C4-2B (cell line): ENCODE results near the gene DSC2.

Experiments used
- H3K27ac ChIP-seq: fragments of 450-650 bp; 2 replicates; pipeline ENCODE4 v1.5.1; 2017
- ZFX ChIP-seq: fragments of 450-650 bp; IDR thresholded peaks from 2 replicates; pipeline ENCODE4 v1.6.1; 2017
- TF ChIP-seq, protein P1 (sequence below): fragments of 450-650 bp; conservative IDR thresholded peaks from 2 replicates; pipeline ENCODE4 v1.5.1; 2017; ENCODE audit warnings: mild to moderate bottlenecking

The DSC2 gene

DNA sequence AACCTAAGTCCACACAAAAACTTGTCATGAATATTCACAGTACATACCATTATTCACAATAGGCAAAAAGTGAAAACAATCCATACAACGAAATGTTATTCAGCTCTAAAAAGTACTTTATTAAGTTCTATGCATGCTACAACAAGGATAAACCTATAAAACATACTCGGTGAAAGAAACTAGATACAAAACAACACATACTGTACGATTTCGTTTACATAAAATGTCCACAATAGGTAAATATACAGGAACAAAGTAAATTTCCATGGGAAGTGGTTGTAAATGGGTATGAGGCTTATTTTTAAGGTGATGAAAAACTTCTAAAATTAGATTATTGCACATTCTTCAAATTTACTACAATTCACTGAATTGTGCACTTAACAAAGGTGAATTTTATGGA lies 67.7 kb downstream of the DSC2 start:
- no peak overlapping the region for H3K27ac ChIP-seq
- no peak for TF ChIP-seq ZFX
- TF ChIP-seq, protein P1, sequence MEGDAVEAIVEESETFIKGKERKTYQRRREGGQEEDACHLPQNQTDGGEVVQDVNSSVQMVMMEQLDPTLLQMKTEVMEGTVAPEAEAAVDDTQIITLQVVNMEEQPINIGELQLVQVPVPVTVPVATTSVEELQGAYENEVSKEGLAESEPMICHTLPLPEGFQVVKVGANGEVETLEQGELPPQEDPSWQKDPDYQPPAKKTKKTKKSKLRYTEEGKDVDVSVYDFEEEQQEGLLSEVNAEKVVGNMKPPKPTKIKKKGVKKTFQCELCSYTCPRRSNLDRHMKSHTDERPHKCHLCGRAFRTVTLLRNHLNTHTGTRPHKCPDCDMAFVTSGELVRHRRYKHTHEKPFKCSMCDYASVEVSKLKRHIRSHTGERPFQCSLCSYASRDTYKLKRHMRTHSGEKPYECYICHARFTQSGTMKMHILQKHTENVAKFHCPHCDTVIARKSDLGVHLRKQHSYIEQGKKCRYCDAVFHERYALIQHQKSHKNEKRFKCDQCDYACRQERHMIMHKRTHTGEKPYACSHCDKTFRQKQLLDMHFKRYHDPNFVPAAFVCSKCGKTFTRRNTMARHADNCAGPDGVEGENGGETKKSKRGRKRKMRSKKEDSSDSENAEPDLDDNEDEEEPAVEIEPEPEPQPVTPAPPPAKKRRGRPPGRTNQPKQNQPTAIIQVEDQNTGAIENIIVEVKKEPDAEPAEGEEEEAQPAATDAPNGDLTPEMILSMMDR = no peak

DNA sequence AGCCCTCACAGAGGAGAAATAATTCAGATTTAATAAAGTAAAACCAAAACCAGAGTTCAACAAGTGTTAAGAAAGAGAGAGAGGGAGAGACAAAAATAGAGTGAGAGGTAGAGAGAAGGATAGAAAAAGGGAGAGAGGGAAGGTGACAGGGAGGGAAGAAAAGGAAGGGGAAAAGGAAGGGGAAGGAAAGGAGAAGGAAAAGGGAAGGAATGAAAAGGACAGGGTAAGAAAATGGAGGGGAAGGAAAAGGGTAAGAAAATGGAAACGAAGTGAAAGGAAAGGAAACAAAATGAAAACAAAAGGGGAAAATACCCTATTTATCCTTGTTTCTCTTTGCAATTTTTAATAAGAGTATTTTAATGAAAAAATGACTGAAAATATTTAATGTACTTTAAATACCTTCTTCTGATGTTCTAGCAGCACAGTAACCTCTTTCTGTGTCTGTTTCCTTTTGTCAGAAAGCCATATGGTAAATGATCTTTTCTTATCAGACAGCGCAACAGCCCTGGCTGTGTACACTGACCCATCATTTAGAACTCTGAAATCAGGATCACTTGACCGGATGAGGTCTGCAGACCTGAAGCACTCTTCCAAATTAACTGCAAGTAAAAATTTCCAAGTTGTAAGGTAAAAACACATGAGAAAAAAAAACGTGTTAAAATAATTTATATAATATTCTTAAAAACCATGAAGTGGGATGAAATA lies 71.5 kb downstream of the DSC2 start:
- TF ChIP-seq ZFX = no peak
- TF ChIP-seq, protein P1 = no peak
- no peak overlapping the region for H3K27ac ChIP-seq

DNA sequence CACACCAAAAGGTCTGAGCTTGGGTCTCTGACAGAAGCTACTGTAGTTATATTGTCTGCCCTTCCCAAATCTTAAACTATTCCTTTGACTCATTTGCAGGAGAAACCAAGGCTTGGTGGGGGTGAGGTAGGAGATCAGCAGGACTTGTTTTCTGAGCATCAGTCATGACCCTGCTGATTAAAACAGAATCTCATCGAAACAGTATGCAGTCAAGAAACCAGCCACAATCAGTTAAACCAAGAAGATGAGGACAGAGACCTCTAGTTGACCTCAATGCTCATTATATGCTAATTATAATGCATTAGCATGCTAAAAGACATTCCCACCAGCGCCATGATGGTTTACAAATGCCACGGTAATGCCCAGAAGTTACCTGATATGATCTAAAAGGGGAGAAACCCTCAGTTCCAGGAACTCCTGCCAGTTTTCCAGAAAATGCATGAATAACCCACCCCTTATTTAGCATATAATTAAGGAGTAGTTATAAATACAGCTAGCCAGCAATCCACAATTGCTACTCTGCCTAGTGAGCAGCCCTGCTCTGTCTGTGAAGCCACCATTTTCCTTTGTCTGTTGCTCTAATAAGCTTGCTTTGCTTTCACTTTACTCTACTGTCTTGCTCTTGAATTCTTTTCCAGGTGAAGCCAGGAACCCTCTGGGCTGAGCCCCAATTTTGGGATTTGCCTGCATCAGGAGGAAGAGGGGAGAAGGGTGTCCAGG lies 86.3 kb downstream of the DSC2 start:
- TF ChIP-seq, protein P1 = no peak
- no peak for TF ChIP-seq ZFX
- no peak overlapping the region for H3K27ac ChIP-seq

DNA sequence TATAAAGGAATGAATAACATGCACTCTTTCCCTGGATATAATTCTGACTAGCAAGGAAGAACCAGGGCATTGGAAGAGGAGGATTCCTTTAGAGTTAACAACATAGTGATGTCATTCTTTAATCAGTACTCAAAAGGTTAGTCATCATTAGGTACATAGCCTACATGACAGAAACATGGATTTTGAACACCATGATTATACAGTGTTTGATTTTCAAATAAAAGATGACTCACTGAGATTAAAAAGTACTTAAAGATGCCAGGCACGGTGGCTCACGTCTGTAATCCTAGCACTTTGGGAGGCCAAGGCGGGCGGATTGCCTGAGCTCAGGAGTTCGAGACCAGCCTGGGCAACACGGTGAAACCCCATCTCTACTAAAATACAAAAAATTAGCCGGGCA lies 90.8 kb downstream of the DSC2 start:
- 0 out of 2 replicates have a peak overlapping the region, but pooled peaks have one; percentile 32 for H3K27ac ChIP-seq

DNA sequence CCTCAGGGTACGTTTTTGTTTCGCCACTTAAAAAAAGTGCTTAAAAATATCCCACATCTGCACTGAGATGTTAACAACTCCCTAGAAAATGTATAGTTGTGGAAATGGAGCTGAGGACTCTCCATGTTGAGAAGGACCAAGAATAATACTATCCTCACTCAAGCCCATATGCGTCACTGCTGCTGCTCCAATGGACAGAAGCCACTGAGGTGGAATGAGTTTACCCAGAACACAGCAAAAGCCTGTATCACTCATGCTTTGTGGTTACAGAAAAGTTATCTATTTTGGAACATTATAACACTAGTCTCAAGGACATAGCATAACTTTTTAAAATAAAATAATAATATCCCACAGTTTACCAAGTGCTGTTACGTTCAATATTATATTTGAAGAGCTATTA lies 91.6 kb downstream of the DSC2 start:
- no peak overlapping the region for H3K27ac ChIP-seq

More for the DNA sequence above, 91.6 kb downstream of the DSC2 start:
- TF ChIP-seq, protein P1 = no peak
- no peak for TF ChIP-seq ZFX
